ENCODE measurements around the gene MYMK. TPM values are rescaled to one million over a fixed set of nuclear protein-coding genes. Genes with fewer than 3 reads are reported as not detected.

Gene MYMK
- total RNA-seq, 1 experiment from 2014 or later: not detected

- no peaks in the 10 kb centered on the region for H3K27me3 ChIP-seq
- no peak for DNase-seq
- H3K9me3 ChIP-seq: no peaks in the 10 kb centered on the region
- H3K36me3 ChIP-seq: no peaks in the 10 kb centered on the region
- H3K4me3 ChIP-seq: no peak overlapping the region
Observed at GRCh38 chr9:133489253-133490190, 35.2 kb downstream of the MYMK start.

GRCh38 chr9:133488686-133489252, 36.0 kb downstream of the MYMK start:
- no peaks in the 10 kb centered on the region for H3K36me3 ChIP-seq
- H3K27me3 ChIP-seq: no peaks in the 10 kb centered on the region
- no peak for DNase-seq
- H3K4me3 ChIP-seq: no peak overlapping the region
- H3K9me3 ChIP-seq: no peaks in the 10 kb centered on the region

- no peak for DNase-seq
- H3K9me3 ChIP-seq: no peaks in the 10 kb centered on the region
Observed at GRCh38 chr9:133487331-133487725, 37.4 kb downstream of the MYMK start.

GRCh38 chr9:133485531-133486260, 39.1 kb downstream of the MYMK start:
- Histone ChIP-seq H3K4me3 (no peak overlapping the region), H3K9me3 (no peaks in the 10 kb centered on the region), H3K36me3 (no peaks in the 10 kb centered on the region), H3K27me3 (no peaks in the 10 kb centered on the region)
- no peak for DNase-seq

More at GRCh38 chr9:133487331-133487725, 37.4 kb downstream of the MYMK start:
- no peak overlapping the region for H3K4me3 ChIP-seq
- no peaks in the 10 kb centered on the region for H3K27me3 ChIP-seq
- H3K36me3 ChIP-seq: no peaks in the 10 kb centered on the region

- Histone ChIP-seq H3K27me3 (no peaks in the 10 kb centered on the region), H3K4me3 (no peak overlapping the region), H3K9me3 (no peaks in the 10 kb centered on the region), H3K36me3 (no peaks in the 10 kb centered on the region)
- DNase-seq: no peak
Observed at GRCh38 chr9:133484671-133485437, 39.9 kb downstream of the MYMK start.

GRCh38 chr9:133483611-133484010, 41.1 kb downstream of the MYMK start:
- H3K4me3 ChIP-seq: no peak overlapping the region
- H3K36me3 ChIP-seq: no peaks in the 10 kb centered on the region
- no peaks in the 10 kb centered on the region for H3K9me3 ChIP-seq
- no peaks in the 10 kb centered on the region for H3K27me3 ChIP-seq
- no peak for DNase-seq

- H3K4me3 ChIP-seq: peak within 1 kb of the TSS; percentile 41
- no peaks in the 10 kb centered on the region for H3K36me3 ChIP-seq
Observed at GRCh38 chr9:133478851-133479711, 45.7 kb downstream of the MYMK start, which contains the start of gene SLC2A6. SLC2A6 (minus strand) TSS chr9:133479099; CDS start chr9:133479059, 40 bp downstream.

GRCh38 chr9:133477992-133478850, 46.5 kb downstream of the MYMK start:
- no peaks in the 10 kb centered on the region for H3K36me3 ChIP-seq
- DNase-seq: no peak
- H3K9me3 ChIP-seq: no peaks in the 10 kb centered on the region
- no peaks in the 10 kb centered on the region for H3K27me3 ChIP-seq
- peak overlapping the region; percentile 41 for H3K4me3 ChIP-seq

More at GRCh38 chr9:133478851-133479711, 45.7 kb downstream of the MYMK start, which contains the start of gene SLC2A6:
- H3K9me3 ChIP-seq: no peaks in the 10 kb centered on the region
- no peaks in the 10 kb centered on the region for H3K27me3 ChIP-seq
- DNase-seq: peak; percentile 85

- Histone ChIP-seq H3K4me3 (no peak overlapping the region), H3K9me3 (no peaks in the 10 kb centered on the region), H3K36me3 (no peaks in the 10 kb centered on the region), H3K27me3 (no peaks in the 10 kb centered on the region)
- no peak for DNase-seq
Observed at GRCh38 chr9:133477461-133477860, 47.3 kb downstream of the MYMK start.

GRCh38 chr9:133476941-133477340, 47.8 kb downstream of the MYMK start:
- Histone ChIP-seq H3K9me3 (no peaks in the 10 kb centered on the region), H3K4me3 (no peak overlapping the region), H3K27me3 (no peaks in the 10 kb centered on the region), H3K36me3 (no peaks in the 10 kb centered on the region)
- DNase-seq: no peak

- Histone ChIP-seq H3K27me3 (no peaks in the 10 kb centered on the region), H3K4me3 (no peak overlapping the region), H3K9me3 (no peaks in the 10 kb centered on the region), H3K36me3 (no peaks in the 10 kb centered on the region)
- DNase-seq: no peak
Observed at GRCh38 chr9:133476036-133476931, 48.5 kb downstream of the MYMK start.

GRCh38 chr9:133475292-133476012, 49.3 kb downstream of the MYMK start:
- Histone ChIP-seq H3K9me3 (no peaks in the 10 kb centered on the region), H3K27me3 (no peaks in the 10 kb centered on the region), H3K36me3 (no peaks in the 10 kb centered on the region), H3K4me3 (no peak overlapping the region)
- no peak for DNase-seq

- Histone ChIP-seq H3K27me3 (no peaks in the 10 kb centered on the region), H3K9me3 (no peaks in the 10 kb centered on the region), H3K4me3 (no peak overlapping the region), H3K36me3 (no peaks in the 10 kb centered on the region)
- DNase-seq: no peak
Observed at GRCh38 chr9:133474853-133475252, 49.9 kb downstream of the MYMK start.
